ENCODE data around the gene LMTK3. TPM values are rescaled to one million over a fixed set of nuclear protein-coding genes. Genes with fewer than 3 reads are reported as not detected.
"Not testable (repeated sequence)": the region's sequence is repeated elsewhere in the genome, so short reads cannot be mapped to it uniquely, and the experiment has no call there.

Gene LMTK3
- total RNA-seq, 1 donor from 2014 or later: 4.2 TPM

- DNase-seq (ENCODE audit: low read depth): no peak
- no peak for TF ChIP-seq CTCF (conservative IDR thresholded peaks at IDR 0.05; ENCODE audit: low read depth, low read length)
- no peak overlapping the region for H3K4me3 ChIP-seq (ENCODE audit: low read depth, low read length)
Observed at GRCh38 chr19:48524732-48525131, 13.1 kb upstream of the LMTK3 start.

GRCh38 chr19:48524221-48524620 lies 12.6 kb upstream of the LMTK3 start:
- no peak for DNase-seq (ENCODE audit: low read depth)
- no peak overlapping the region for H3K4me3 ChIP-seq (ENCODE audit: low read depth, low read length)
- TF ChIP-seq CTCF (conservative IDR thresholded peaks at IDR 0.05; ENCODE audit: low read depth, low read length): no peak

GRCh38 chr19:48520134-48520533 lies 8.5 kb upstream of the LMTK3 start:
- DNase-seq (ENCODE audit: low read depth): no peak
- H3K4me3 ChIP-seq (ENCODE audit: low read depth, low read length): no peak overlapping the region
- no peak for TF ChIP-seq CTCF (conservative IDR thresholded peaks at IDR 0.05; ENCODE audit: low read depth, low read length)

GRCh38 chr19:48519426-48519825 lies 7.8 kb upstream of the LMTK3 start:
- DNase-seq (ENCODE audit: low read depth); H3K4me3 ChIP-seq (ENCODE audit: low read depth, low read length): not testable (repeated sequence)

- H3K4me3 ChIP-seq (ENCODE audit: low read depth, low read length): no peak overlapping the region
- DNase-seq (ENCODE audit: low read depth): no peak
- TF ChIP-seq CTCF (conservative IDR thresholded peaks at IDR 0.05; ENCODE audit: low read depth, low read length): no peak
Observed at GRCh38 chr19:48518207-48518606, 6.6 kb upstream of the LMTK3 start.

- no peak for TF ChIP-seq CTCF (conservative IDR thresholded peaks at IDR 0.05; ENCODE audit: low read depth, low read length)
- DNase-seq (ENCODE audit: low read depth): no peak
Observed at GRCh38 chr19:48516536-48516935, 4.9 kb upstream of the LMTK3 start.

GRCh38 chr19:48514123-48514458 lies 2.5 kb upstream of the LMTK3 start:
- no peak for TF ChIP-seq CTCF (conservative IDR thresholded peaks at IDR 0.05; ENCODE audit: low read depth, low read length)
- no peak for DNase-seq (ENCODE audit: low read depth)
- H3K4me3 ChIP-seq (ENCODE audit: low read depth, low read length): no peak overlapping the region

More at GRCh38 chr19:48516536-48516935, 4.9 kb upstream of the LMTK3 start:
- H3K4me3 ChIP-seq (ENCODE audit: low read depth, low read length): no peak overlapping the region
